Measurements from ENCODE around the gene PTBP3.

GRCh38 chr9:112355427-112355897, 22.0 kb upstream of the PTBP3 start:
- TF ChIP-seq, protein P1, sequence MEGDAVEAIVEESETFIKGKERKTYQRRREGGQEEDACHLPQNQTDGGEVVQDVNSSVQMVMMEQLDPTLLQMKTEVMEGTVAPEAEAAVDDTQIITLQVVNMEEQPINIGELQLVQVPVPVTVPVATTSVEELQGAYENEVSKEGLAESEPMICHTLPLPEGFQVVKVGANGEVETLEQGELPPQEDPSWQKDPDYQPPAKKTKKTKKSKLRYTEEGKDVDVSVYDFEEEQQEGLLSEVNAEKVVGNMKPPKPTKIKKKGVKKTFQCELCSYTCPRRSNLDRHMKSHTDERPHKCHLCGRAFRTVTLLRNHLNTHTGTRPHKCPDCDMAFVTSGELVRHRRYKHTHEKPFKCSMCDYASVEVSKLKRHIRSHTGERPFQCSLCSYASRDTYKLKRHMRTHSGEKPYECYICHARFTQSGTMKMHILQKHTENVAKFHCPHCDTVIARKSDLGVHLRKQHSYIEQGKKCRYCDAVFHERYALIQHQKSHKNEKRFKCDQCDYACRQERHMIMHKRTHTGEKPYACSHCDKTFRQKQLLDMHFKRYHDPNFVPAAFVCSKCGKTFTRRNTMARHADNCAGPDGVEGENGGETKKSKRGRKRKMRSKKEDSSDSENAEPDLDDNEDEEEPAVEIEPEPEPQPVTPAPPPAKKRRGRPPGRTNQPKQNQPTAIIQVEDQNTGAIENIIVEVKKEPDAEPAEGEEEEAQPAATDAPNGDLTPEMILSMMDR (IDR thresholded peaks at IDR 0.05; ENCODE audit: low read depth, low read length) = no peak
- TF ChIP-seq POLR2A (IDR thresholded peaks at IDR 0.05; ENCODE audit: extremely low read depth, insufficient read length) (no peak), MYC (IDR thresholded peaks at IDR 0.05; ENCODE audit: low read depth, low read length) (no peak)
- TF ChIP-seq, protein P2, sequence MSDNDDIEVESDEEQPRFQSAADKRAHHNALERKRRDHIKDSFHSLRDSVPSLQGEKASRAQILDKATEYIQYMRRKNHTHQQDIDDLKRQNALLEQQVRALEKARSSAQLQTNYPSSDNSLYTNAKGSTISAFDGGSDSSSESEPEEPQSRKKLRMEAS (IDR thresholded peaks at IDR 0.05; ENCODE audit: low read depth, low read length) = no peak

Measured in NB4 (cell line).